ENCODE measurements around the gene MAP7D2. TPM values are rescaled to one million over a fixed set of nuclear protein-coding genes. Genes with fewer than 3 reads are reported as not detected.

The MAP7D2 gene
- polyA plus RNA-seq, 3 donors = 0.45 TPM; not detected in 2

GRCh38 chrX:19960913-19961312 is 155.8 kb downstream of the MAP7D2 start:
- Mint-ChIP-seq H3K27ac (no peak overlapping the region), H3K36me3 (peaks cover 13 to 18% of the 10 kb centered on the region in 2 donors), H3K9me3 (peaks cover 0 to 2% (median 0%) of the 10 kb centered on the region in 7 donors), H3K27me3 (ENCODE audit: low read depth in 3 of 3) (peaks cover 0 to 5% (median 0%) of the 10 kb centered on the region in 3 donors), H3K4me3 (no peak overlapping the region), H3K4me1 (no peaks in the 10 kb centered on the region)
- 100% methylated on average over 1 of the region's 1 CpG for WGBS (ENCODE audit: insufficient coverage)
- no peaks in the 10 kb centered on the region for H3K4me1 ChIP-seq (ENCODE audit: control insufficient read depth in 1 of 2, insufficient read depth in 2 of 2, low read length in 2 of 2)
- H3K27ac ChIP-seq (ENCODE audit: low read depth in 1 of 2, low read length in 2 of 2) = no peak overlapping the region
- H3K9ac ChIP-seq (ENCODE audit: insufficient read depth, low read length, poor library complexity, severe bottlenecking) = no peak overlapping the region
- H3K4me3 ChIP-seq (replicated peaks in 1 of 3; ENCODE audit: low read depth in 2 of 3, low read length in 3 of 3) = no peak overlapping the region
- H4K20me1 ChIP-seq (ENCODE audit: insufficient read depth, low read length) = no peaks in the 10 kb centered on the region
- intact Hi-C loops (cut with micrococcal nuclease) = no loop called here
- H3K36me3 ChIP-seq (replicated peaks in 1 of 2; ENCODE audit: control insufficient read depth in 1 of 2, insufficient read depth in 2 of 2, low read length in 2 of 2) = peaks cover 12 to 23% of the 10 kb centered on the region in 2 donors
- H3K27me3 ChIP-seq (ENCODE audit: control insufficient read depth in 2 of 2, insufficient read depth in 2 of 2, low read length in 2 of 2) = peaks cover 0 to 6% of the 10 kb centered on the region in 2 donors
- H2AFZ ChIP-seq (ENCODE audit: insufficient read depth, low read depth, low read length, poor library complexity, severe bottlenecking) = no peak overlapping the region
- H3K4me2 ChIP-seq (replicated peaks; ENCODE audit: extremely low read depth, low read length, poor library complexity, severe bottlenecking) = no peak overlapping the region
- no peaks in the 10 kb centered on the region for H3K9me3 ChIP-seq (replicated peaks in 1 of 2; ENCODE audit: control insufficient read depth in 1 of 2, insufficient read depth in 1 of 2, low read length in 2 of 2)
- TF ChIP-seq CTCF (IDR thresholded peaks at IDR 0.05) = no peak
- H3K79me2 ChIP-seq (ENCODE audit: insufficient read depth, low read length) = no peaks in the 10 kb centered on the region
- no peak for DNase-seq

DNA sequence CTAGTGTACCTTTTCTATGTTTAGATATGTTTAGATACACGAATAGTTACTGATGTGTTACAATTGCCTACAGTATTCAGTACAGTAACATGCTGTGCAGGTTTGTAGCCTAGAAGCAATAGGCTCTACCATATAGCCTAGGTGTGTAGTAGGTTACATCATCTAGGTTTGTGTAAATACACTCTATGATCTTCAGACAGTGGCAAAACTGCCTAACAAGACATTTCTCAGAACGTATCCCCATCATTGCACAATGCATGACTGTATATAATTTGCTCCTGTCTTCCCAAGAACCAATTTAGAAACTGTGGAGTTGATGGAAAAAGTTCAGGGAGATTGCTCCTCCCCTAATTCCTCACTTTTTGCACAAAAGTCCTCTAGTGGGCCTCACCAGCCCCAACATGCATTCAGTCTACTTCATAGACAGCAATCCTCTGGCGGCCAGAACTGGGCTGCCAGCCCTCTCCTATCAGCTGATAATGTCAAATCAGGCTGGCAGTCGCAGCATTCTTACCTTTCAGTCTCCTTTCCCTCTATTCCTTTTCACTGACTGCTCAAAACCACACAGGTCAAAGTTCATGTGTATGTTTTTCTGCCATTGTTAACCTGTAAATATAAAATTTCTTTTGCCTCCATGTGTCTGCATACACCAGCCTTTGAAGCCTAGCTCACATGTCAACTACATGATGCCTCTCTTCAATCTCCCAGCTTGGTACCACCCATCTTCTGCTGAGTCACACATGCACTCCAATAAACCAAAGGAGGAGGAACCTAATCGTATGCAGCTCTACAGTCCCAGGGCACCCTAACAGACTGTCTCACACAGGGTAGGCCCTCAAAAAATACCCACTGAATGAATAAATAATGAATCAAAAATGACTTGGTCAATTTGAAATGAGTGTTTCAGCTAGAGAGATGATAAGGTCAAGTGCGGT is 157.9 kb downstream of the MAP7D2 start:
- Histone ChIP-seq H3K27me3 (ENCODE audit: control insufficient read depth in 2 of 2, insufficient read depth in 2 of 2, low read length in 2 of 2) (peaks cover 0 to 6% of the 10 kb centered on the region in 2 donors), H3K79me2 (ENCODE audit: insufficient read depth, low read length) (no peaks in the 10 kb centered on the region), H2AFZ (ENCODE audit: insufficient read depth, low read depth, low read length, poor library complexity, severe bottlenecking) (no peak overlapping the region), H3K9ac (ENCODE audit: insufficient read depth, low read length, poor library complexity, severe bottlenecking) (no peak overlapping the region), H4K20me1 (ENCODE audit: insufficient read depth, low read length) (no peaks in the 10 kb centered on the region), H3K36me3 (replicated peaks in 1 of 2; ENCODE audit: control insufficient read depth in 1 of 2, insufficient read depth in 2 of 2, low read length in 2 of 2) (peaks cover 3 to 14% of the 10 kb centered on the region in 2 donors), H3K4me2 (replicated peaks; ENCODE audit: extremely low read depth, low read length, poor library complexity, severe bottlenecking) (no peak overlapping the region), H3K9me3 (replicated peaks in 1 of 2; ENCODE audit: control insufficient read depth in 1 of 2, insufficient read depth in 1 of 2, low read length in 2 of 2) (no peaks in the 10 kb centered on the region), H3K4me3 (replicated peaks in 1 of 3; ENCODE audit: low read depth in 2 of 3, low read length in 3 of 3) (no peak overlapping the region), H3K27ac (ENCODE audit: low read depth in 1 of 2, low read length in 2 of 2) (no peak overlapping the region), H3K4me1 (ENCODE audit: control insufficient read depth in 1 of 2, insufficient read depth in 2 of 2, low read length in 2 of 2) (no peaks in the 10 kb centered on the region)
- Mint-ChIP-seq H3K36me3 (peaks cover 2 to 8% of the 10 kb centered on the region in 2 donors), H3K27ac (no peak overlapping the region), H3K9me3 (peaks cover 0 to 2% (median 0%) of the 10 kb centered on the region in 7 donors), H3K27me3 (ENCODE audit: low read depth in 3 of 3) (peaks cover 0 to 5% (median 0%) of the 10 kb centered on the region in 3 donors), H3K4me1 (no peaks in the 10 kb centered on the region), H3K4me3 (no peak overlapping the region)
- intact Hi-C loops (cut with micrococcal nuclease) = no loop called here
- TF ChIP-seq CTCF (IDR thresholded peaks at IDR 0.05) = no peak
- no CpG with 5 or more reads among the region's 6 CpGs for WGBS (ENCODE audit: insufficient coverage)
- no peak for DNase-seq
